ENCODE measurements around the gene ATXN10.

- TF ChIP-seq, protein P1, sequence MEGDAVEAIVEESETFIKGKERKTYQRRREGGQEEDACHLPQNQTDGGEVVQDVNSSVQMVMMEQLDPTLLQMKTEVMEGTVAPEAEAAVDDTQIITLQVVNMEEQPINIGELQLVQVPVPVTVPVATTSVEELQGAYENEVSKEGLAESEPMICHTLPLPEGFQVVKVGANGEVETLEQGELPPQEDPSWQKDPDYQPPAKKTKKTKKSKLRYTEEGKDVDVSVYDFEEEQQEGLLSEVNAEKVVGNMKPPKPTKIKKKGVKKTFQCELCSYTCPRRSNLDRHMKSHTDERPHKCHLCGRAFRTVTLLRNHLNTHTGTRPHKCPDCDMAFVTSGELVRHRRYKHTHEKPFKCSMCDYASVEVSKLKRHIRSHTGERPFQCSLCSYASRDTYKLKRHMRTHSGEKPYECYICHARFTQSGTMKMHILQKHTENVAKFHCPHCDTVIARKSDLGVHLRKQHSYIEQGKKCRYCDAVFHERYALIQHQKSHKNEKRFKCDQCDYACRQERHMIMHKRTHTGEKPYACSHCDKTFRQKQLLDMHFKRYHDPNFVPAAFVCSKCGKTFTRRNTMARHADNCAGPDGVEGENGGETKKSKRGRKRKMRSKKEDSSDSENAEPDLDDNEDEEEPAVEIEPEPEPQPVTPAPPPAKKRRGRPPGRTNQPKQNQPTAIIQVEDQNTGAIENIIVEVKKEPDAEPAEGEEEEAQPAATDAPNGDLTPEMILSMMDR (IDR thresholded peaks at IDR 0.05) = no peak
- no peak for TF ChIP-seq POLR2A (IDR thresholded peaks at IDR 0.05)
Observed at GRCh38 chr22:45876136-45877035, 204.8 kb downstream of the ATXN10 start.

All from esophagus squamous epithelium (tissue), 4 donors.